Measurements from ENCODE around the gene WWP2.

DNA sequence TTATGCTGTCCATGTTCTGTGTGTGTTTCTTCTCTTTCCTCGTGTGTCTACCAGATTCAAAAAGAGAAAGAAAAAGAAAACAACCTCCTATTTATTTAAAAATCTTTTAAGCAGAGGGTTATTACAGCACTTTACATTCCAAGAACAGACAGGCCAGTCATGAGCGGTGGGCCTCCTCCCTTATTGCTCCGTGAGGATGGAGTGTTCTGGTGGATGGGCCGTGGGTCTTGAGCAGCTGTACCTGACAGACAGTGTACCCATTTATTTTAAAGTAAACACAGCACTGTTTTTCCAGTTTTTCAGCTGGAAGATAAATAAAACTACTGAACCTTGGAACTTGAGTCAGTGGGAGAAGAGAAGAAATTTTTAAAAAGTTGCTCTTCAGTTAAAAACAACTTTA is 52.4 kb downstream of the WWP2 start:
- no peak for TF ChIP-seq CTCF (conservative IDR thresholded peaks at IDR 0.05; ENCODE audit: low read length)
- no peak for TF ChIP-seq EZH2phosphoT487 (IDR thresholded peaks at IDR 0.05; ENCODE audit: borderline replicate concordance)
